Measurements from ENCODE around the gene ZBTB48.

ZBTB48 gene

DNA sequence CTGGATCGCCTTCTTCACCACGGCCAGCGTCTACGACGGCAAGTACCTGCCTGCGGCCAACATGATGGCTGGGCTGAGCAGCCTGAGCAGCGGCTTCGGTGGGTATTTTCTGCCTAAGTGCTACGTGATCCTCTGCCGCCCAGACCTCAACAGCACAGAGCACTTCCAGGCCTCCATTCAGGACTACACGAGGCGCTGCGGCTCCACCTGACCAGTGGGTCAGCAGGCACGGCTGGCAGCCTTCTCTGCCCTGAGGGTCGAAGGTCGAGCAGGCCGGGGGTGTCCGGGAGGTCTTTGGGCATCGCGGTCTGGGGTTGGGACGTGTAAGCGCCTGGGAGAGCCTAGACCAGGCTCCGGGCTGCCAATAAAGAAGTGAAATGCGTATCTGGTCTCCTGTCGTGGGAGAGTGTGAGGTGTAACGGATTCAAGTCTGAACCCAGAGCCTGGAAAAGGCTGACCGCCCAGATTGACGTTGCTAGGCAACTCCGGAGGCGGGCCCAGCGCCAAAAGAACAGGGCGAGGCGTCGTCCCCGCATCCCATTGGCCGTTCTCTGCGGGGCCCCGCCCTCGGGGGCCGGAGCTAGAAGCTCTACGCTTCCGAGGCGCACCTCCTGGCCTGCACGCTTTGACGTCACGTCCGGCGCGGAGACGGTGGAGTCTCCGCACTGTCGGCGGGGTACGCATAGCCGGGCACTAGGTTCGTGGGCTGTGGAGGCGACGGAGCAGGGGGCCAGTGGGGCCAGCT is at the start of gene ZBTB48:
TSS of gene ZBTB48 (plus strand) at position 621 of the 745 bp plus-strand sequence. CDS start 616 bp downstream, outside the sequence.
- TF ChIP-seq, protein P1, sequence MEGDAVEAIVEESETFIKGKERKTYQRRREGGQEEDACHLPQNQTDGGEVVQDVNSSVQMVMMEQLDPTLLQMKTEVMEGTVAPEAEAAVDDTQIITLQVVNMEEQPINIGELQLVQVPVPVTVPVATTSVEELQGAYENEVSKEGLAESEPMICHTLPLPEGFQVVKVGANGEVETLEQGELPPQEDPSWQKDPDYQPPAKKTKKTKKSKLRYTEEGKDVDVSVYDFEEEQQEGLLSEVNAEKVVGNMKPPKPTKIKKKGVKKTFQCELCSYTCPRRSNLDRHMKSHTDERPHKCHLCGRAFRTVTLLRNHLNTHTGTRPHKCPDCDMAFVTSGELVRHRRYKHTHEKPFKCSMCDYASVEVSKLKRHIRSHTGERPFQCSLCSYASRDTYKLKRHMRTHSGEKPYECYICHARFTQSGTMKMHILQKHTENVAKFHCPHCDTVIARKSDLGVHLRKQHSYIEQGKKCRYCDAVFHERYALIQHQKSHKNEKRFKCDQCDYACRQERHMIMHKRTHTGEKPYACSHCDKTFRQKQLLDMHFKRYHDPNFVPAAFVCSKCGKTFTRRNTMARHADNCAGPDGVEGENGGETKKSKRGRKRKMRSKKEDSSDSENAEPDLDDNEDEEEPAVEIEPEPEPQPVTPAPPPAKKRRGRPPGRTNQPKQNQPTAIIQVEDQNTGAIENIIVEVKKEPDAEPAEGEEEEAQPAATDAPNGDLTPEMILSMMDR (IDR thresholded peaks at IDR 0.05; ENCODE audit: insufficient read depth, low read depth, low read length, missing control alignments), result no peak
- peak; percentile 98 for DNase-seq (ENCODE audit: low read depth)
- H3K4me3 ChIP-seq (ENCODE audit: low read length), result peak within 1 kb of the TSS; percentile 79

DNA sequence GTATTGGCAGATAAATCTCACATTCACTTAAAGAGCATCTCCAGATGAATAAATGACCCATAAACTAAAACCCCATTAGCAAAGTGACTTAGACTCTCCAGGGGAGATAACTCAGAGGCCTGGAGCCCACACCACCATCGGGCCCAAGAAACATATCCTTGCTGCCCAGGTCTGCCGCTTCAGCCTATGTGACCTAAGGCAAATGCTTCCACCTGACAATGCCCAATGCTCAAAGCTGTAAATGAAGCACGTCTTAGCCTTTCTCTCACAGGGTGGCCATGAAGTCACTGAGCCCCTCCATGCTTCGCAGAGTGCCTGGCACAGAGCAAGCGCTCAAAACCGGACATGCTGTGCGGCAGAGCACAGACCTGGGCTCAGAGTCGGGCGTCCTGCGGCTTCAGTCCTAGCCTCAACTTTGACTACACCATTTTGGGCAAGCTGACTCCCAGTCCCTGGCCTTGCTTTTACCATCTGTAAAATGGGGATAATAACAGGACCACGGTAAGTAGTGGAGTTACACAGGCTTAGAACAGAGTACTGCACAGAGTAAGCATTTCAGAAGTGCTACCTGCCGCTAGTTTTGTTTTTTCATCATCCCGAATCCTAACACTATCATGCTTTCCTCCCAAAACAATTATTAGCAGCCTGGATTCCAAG is 49.2 kb upstream of the ZBTB48 start:
- TF ChIP-seq, protein P1 (IDR thresholded peaks at IDR 0.05; ENCODE audit: insufficient read depth, low read depth, low read length, missing control alignments), result no peak
- DNase-seq (ENCODE audit: low read depth), result no peak
- no peak overlapping the region for H3K4me3 ChIP-seq (ENCODE audit: low read length)

DNA sequence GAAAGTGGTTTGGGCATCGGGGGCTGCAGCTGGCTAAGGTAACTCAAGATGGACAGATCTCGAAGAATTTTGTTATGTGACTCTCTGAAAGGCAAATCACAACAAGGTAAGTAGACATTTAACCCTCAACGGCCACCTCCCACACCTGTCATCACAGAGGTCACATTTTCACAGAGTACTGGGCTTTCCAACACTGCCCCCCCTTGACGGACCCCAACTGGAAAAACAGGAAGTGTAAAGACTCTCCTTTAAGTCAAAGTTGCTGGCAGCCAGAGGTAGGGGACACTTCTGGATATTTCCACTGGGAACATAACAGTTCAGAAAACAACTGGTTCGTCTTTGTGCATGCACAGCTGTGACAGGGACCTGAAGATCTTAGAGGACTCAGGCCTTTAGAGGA is 47.8 kb upstream of the ZBTB48 start:
- DNase-seq (ENCODE audit: low read depth), result no peak
- H3K4me3 ChIP-seq (ENCODE audit: low read length), result no peak overlapping the region
- TF ChIP-seq, protein P1 (IDR thresholded peaks at IDR 0.05; ENCODE audit: insufficient read depth, low read depth, low read length, missing control alignments), result no peak

DNA sequence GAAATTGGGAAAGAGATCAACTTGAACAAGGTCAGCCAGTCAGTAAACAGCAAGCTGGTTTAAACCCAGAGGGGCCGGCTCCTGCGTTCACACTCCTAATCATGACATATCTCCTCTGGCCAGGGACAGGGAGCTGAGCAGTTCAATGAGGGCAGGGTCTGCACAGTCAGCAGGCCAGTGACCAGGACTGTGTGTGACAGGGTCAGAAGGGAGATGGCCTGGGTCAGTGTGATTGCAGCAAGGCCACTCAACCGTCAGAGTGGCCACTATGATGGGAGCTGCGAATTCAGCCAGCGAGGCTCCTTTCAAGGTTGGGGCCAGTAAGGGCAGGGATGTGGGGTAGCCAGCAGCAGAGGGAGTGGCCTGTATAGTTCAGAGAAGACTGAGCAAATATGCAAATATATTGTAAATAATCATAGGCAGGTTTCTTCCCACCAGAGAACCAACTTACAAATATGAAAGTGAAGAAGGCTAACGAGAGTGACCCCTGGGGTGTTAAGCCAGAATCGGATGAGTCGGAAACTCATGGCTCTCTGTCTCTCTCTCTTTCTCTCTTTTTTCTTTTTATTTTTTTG is 45.5 kb upstream of the ZBTB48 start:
- H3K4me3 ChIP-seq (ENCODE audit: low read length), result no peak overlapping the region
- no peak for DNase-seq (ENCODE audit: low read depth)
- TF ChIP-seq, protein P1 (IDR thresholded peaks at IDR 0.05; ENCODE audit: insufficient read depth, low read depth, low read length, missing control alignments), result no peak

DNA sequence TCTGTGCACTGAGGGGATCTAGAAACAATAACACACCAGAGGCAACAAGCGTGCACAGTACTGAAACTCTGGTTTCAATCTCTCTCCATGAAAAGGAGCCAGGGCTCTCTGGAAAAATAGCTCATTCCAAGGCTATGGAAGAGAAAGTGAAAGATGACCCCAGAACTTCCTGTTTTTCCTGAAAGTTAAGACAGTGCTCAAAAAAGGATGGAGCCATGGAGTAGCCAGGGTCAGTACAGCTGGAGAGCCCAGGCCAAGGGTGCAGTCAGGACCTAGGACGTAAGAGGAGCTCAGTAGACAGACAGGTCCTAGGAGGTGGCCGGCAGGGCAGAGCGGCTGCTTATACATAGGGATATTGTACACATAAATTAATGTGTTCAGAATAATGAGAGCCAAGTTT is 44.6 kb upstream of the ZBTB48 start:
- DNase-seq (ENCODE audit: low read depth), result no peak
- TF ChIP-seq, protein P1 (IDR thresholded peaks at IDR 0.05; ENCODE audit: insufficient read depth, low read depth, low read length, missing control alignments), result no peak
- no peak overlapping the region for H3K4me3 ChIP-seq (ENCODE audit: low read length)

DNA sequence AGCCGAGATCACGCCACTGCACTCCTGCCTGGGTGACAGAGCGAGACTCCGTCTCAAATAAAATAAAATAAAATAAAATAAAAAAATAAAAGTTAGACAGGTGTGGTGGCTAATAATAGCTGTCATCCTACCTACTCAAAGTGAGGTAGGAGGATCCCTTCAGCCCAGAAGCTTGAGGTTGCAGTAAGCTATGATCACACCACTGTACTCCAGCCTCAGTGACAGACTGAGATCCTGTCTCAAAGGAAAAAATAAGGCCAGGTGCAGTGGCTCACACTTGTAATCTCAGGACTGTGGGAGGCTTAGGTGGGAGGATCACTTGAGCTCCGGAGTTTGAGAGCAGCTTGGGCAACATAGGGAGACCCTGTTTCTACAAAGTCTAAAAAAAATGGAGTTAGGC is 43.5 kb upstream of the ZBTB48 start:
- TF ChIP-seq, protein P1 (IDR thresholded peaks at IDR 0.05; ENCODE audit: insufficient read depth, low read depth, low read length, missing control alignments), result no peak
- DNase-seq (ENCODE audit: low read depth), result no peak
- no peak overlapping the region for H3K4me3 ChIP-seq (ENCODE audit: low read length)

Data from epithelial cell of esophagus (primary cell).